GM21576 (cell line): ENCODE measurements around the gene ITPR2.
"Not testable (repeated sequence)": the region's sequence is repeated elsewhere in the genome, so short reads cannot be mapped to it uniquely, and the experiment has no call there.

ENCODE experiments used
- ATAC-seq: cut with Tn5 transposase; IDR thresholded peaks from one replicate; pipeline ENCODE4 v1.9.1; 2021; ENCODE audit warnings: mild to moderate bottlenecking, moderate library complexity; ENCODE audit not compliant: unreplicated experiment

Gene ITPR2

GRCh38 chr12:26767116-26767515, 65.9 kb downstream of the ITPR2 start:
- ATAC-seq, result no peak

- ATAC-seq, result no peak
Observed at GRCh38 chr12:26762186-26762585, 70.8 kb downstream of the ITPR2 start.

- ATAC-seq, result no peak
Observed at GRCh38 chr12:26761775-26762174, 71.2 kb downstream of the ITPR2 start.

GRCh38 chr12:26760657-26761293, 72.2 kb downstream of the ITPR2 start:
- no peak for ATAC-seq

- ATAC-seq, result not testable (repeated sequence)
Observed at GRCh38 chr12:26755362-26755761, 77.6 kb downstream of the ITPR2 start.

GRCh38 chr12:26754148-26754547, 78.8 kb downstream of the ITPR2 start:
- ATAC-seq, result no peak

- ATAC-seq, result no peak
Observed at GRCh38 chr12:26751179-26751578, 81.8 kb downstream of the ITPR2 start.

- ATAC-seq, result peak; percentile 36
Observed at GRCh38 chr12:26750531-26751175, 82.3 kb downstream of the ITPR2 start.

- ATAC-seq, result peak; percentile 82
Observed at GRCh38 chr12:26749781-26750180, 83.2 kb downstream of the ITPR2 start.

GRCh38 chr12:26748741-26749431, 84.1 kb downstream of the ITPR2 start:
- no peak for ATAC-seq

GRCh38 chr12:26748412-26748740, 84.6 kb downstream of the ITPR2 start:
- no peak for ATAC-seq

- ATAC-seq, result no peak
Observed at GRCh38 chr12:26746121-26746714, 86.8 kb downstream of the ITPR2 start.

GRCh38 chr12:26744697-26745440, 88.1 kb downstream of the ITPR2 start:
- ATAC-seq, result no peak

GRCh38 chr12:26744042-26744626, 88.9 kb downstream of the ITPR2 start:
- ATAC-seq, result no peak

GRCh38 chr12:26741584-26742227, 91.3 kb downstream of the ITPR2 start:
- no peak for ATAC-seq

- ATAC-seq, result no peak
Observed at GRCh38 chr12:26740991-26741390, 92.0 kb downstream of the ITPR2 start.

- ATAC-seq, result no peak
Observed at GRCh38 chr12:26740348-26740747, 92.6 kb downstream of the ITPR2 start.

- ATAC-seq, result no peak
Observed at GRCh38 chr12:26737487-26738030, 95.4 kb downstream of the ITPR2 start.

GRCh38 chr12:26736563-26737486, 96.2 kb downstream of the ITPR2 start:
- ATAC-seq, result no peak
